ENCODE results near the gene ZNF385B. TPM values are rescaled to one million over a fixed set of nuclear protein-coding genes. Genes with fewer than 3 reads are reported as not detected.

Gene ZNF385B
- total RNA-seq, 1 experiment from 2014 or later, result 2.2 TPM

DNA sequence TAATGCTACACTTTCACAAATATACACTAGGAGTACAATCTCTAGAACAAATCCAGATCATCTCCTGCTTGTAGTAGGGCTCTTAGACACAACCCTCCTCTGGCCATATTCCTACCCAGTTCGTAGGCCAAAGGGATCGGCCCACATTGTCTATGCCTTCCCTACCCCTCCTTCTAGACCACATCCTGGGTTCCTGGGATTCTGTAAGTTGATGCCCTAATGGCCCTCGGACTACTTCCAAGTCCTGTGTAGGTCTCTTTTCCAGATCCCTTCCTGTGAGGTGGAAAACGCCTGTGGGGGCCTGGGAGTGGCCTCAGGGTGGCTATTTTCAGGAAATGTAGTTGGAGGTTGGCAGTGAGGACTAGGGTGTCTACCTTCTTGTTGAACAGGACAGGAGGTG lies 289.7 kb downstream of the ZNF385B start:
- DNase-seq (ENCODE audit: low spot score) (no peak), ATAC-seq (no peak)
- no peaks in the 10 kb centered on the region for H3K36me3 Mint-ChIP-seq
- no peak for TF ChIP-seq TEAD1 (CRISPR knock-in tag; IDR thresholded peaks at IDR 0.05)
- TF ChIP-seq E2F1 (CRISPR knock-in tag; IDR thresholded peaks at IDR 0.05), result no peak
- TF ChIP-seq MYBL2 (CRISPR knock-in tag; IDR thresholded peaks at IDR 0.05), result no peak
- TF ChIP-seq GABPB1 (CRISPR knock-in tag; IDR thresholded peaks at IDR 0.05), result no peak
- no peak for TF ChIP-seq CDX4 (CRISPR knock-in tag; IDR thresholded peaks at IDR 0.05; ENCODE audit: borderline replicate concordance)
- no peak for TF ChIP-seq ZNF263 (CRISPR knock-in tag; IDR thresholded peaks at IDR 0.05; ENCODE audit: low read depth)
- no peak for TF ChIP-seq TP53 (CRISPR knock-in tag; IDR thresholded peaks at IDR 0.05)
- no peak for TF ChIP-seq ZNF512 (CRISPR knock-in tag; IDR thresholded peaks at IDR 0.05; ENCODE audit: borderline replicate concordance)
- no peak for TF ChIP-seq ELF4 (CRISPR knock-in tag; IDR thresholded peaks at IDR 0.05; ENCODE audit: low read depth)
- no peak for TF ChIP-seq PREB (CRISPR knock-in tag; IDR thresholded peaks at IDR 0.05; ENCODE audit: borderline replicate concordance)
- no peak for TF ChIP-seq PRRX2 (CRISPR knock-in tag; IDR thresholded peaks at IDR 0.05)
- no peak for TF ChIP-seq NFYB (CRISPR knock-in tag; conservative IDR thresholded peaks at IDR 0.05; ENCODE audit: low read depth)
- TF ChIP-seq ZNF138 (CRISPR knock-in tag; conservative IDR thresholded peaks at IDR 0.05), result no peak
- TF ChIP-seq, protein P1, sequence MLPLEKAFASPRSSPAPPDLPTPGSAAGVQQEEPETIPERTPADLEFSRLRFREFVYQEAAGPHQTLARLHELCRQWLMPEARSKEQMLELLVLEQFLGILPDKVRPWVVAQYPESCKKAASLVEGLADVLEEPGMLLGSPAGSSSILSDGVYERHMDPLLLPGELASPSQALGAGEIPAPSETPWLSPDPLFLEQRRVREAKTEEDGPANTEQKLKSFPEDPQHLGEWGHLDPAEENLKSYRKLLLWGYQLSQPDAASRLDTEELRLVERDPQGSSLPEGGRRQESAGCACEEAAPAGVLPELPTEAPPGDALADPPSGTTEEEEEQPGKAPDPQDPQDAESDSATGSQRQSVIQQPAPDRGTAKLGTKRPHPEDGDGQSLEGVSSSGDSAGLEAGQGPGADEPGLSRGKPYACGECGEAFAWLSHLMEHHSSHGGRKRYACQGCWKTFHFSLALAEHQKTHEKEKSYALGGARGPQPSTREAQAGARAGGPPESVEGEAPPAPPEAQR (CRISPR knock-in tag; IDR thresholded peaks at IDR 0.05), result no peak
- TF ChIP-seq GRHL2 (CRISPR knock-in tag; IDR thresholded peaks at IDR 0.05; ENCODE audit: insufficient replicate concordance, severe bottlenecking), result no peak
- no peak for TF ChIP-seq RELA (CRISPR knock-in tag; IDR thresholded peaks at IDR 0.05; ENCODE audit: borderline replicate concordance)
- TF ChIP-seq ZNF317 (CRISPR knock-in tag; IDR thresholded peaks at IDR 0.05; ENCODE audit: borderline replicate concordance, low read depth), result no peak
- no peak for TF ChIP-seq SMAD3 (CRISPR knock-in tag; IDR thresholded peaks at IDR 0.05; ENCODE audit: borderline replicate concordance)
- no peak for TF ChIP-seq MXD4 (CRISPR knock-in tag; IDR thresholded peaks at IDR 0.05; ENCODE audit: borderline replicate concordance)
- H3K9me3 Mint-ChIP-seq, result no peaks in the 10 kb centered on the region
- H3K27ac Mint-ChIP-seq, result no peak overlapping the region
- ChIA-PET CTCF (no interaction called here), POLR2A (no interaction called here)
- H3K27me3 Mint-ChIP-seq (ENCODE audit: low read depth), result peaks cover 19% of the 10 kb centered on the region
- H3K4me3 Mint-ChIP-seq, result no peak overlapping the region
- peaks cover 8% of the 10 kb centered on the region for H3K4me1 Mint-ChIP-seq

DNA sequence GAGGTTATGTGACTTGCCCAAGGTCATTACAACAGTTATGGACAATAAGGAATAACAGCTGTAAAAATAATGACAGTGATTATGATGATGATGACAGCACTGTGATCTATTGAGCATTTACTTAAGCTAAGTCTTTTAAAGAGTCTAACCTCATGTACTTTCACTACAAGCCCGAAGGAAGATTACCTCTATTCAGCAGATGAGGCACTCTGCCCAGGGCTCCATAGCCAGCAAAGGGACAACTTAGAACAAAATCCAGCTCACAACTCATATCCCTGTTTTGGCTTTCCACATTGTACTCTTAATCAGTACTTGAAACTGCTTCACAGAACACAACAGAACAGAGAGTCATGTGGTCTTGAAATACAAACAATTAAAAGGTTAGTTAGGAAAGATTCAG lies 290.2 kb downstream of the ZNF385B start:
- H3K4me3 Mint-ChIP-seq, result no peak overlapping the region
- ATAC-seq (no peak), DNase-seq (ENCODE audit: low spot score) (no peak)
- peaks cover 8% of the 10 kb centered on the region for H3K4me1 Mint-ChIP-seq
- no peak for TF ChIP-seq SMAD4 (CRISPR knock-in tag; IDR thresholded peaks at IDR 0.05)
- TF ChIP-seq, protein P2, sequence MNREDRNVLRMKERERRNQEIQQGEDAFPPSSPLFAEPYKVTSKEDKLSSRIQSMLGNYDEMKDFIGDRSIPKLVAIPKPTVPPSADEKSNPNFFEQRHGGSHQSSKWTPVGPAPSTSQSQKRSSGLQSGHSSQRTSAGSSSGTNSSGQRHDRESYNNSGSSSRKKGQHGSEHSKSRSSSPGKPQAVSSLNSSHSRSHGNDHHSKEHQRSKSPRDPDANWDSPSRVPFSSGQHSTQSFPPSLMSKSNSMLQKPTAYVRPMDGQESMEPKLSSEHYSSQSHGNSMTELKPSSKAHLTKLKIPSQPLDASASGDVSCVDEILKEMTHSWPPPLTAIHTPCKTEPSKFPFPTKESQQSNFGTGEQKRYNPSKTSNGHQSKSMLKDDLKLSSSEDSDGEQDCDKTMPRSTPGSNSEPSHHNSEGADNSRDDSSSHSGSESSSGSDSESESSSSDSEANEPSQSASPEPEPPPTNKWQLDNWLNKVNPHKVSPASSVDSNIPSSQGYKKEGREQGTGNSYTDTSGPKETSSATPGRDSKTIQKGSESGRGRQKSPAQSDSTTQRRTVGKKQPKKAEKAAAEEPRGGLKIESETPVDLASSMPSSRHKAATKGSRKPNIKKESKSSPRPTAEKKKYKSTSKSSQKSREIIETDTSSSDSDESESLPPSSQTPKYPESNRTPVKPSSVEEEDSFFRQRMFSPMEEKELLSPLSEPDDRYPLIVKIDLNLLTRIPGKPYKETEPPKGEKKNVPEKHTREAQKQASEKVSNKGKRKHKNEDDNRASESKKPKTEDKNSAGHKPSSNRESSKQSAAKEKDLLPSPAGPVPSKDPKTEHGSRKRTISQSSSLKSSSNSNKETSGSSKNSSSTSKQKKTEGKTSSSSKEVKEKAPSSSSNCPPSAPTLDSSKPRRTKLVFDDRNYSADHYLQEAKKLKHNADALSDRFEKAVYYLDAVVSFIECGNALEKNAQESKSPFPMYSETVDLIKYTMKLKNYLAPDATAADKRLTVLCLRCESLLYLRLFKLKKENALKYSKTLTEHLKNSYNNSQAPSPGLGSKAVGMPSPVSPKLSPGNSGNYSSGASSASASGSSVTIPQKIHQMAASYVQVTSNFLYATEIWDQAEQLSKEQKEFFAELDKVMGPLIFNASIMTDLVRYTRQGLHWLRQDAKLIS (CRISPR knock-in tag; IDR thresholded peaks at IDR 0.05; ENCODE audit: borderline replicate concordance), result no peak
- TF ChIP-seq, protein P3, sequence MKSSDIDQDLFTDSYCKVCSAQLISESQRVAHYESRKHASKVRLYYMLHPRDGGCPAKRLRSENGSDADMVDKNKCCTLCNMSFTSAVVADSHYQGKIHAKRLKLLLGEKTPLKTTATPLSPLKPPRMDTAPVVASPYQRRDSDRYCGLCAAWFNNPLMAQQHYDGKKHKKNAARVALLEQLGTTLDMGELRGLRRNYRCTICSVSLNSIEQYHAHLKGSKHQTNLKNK (CRISPR knock-in tag; IDR thresholded peaks at IDR 0.05), result no peak
- H3K36me3 Mint-ChIP-seq, result no peaks in the 10 kb centered on the region
- POLR2A ChIA-PET, result no interaction called here
- no peak overlapping the region for H3K27ac Mint-ChIP-seq
- H3K27me3 Mint-ChIP-seq (ENCODE audit: low read depth), result peaks cover 19% of the 10 kb centered on the region
- no peaks in the 10 kb centered on the region for H3K9me3 Mint-ChIP-seq
- CTCF ChIA-PET, result no interaction called here
